ENCODE data around the gene EFEMP2.

DNA sequence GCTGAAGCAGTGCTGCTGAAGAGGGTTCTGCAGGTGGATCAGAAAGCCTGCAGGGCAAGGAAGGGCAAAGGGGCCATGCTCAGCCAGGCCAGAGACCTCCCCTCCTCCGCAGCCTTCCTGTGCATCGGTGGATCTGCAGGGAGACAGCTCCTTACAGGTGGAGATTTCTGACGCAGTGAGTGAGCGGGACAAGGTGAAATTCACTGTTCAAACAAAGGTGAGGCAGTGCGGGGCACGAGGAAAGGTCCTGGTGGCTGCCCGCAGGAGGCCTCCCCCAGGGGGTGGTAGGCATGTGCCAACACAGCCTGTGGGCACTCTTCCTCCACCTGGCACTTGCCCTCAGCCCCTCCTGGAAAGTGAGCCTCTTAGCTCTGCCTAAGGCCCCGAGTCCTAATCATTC lies 23.2 kb downstream of the EFEMP2 start:
- TF ChIP-seq POLR2AphosphoS5 (IDR thresholded peaks at IDR 0.05; ENCODE audit: low read depth, low read length) (no peak), CTCF (IDR thresholded peaks at IDR 0.05) (no peak), REST (IDR thresholded peaks at IDR 0.05; ENCODE audit: insufficient read depth in 1 of 2, low read depth in 2 of 2, low read length in 1 of 2) (no peak), SIN3A (IDR thresholded peaks at IDR 0.05; ENCODE audit: borderline replicate concordance, insufficient read depth, low read depth, low read length) (no peak), TCF7L2 (IDR thresholded peaks at IDR 0.05; ENCODE audit: low read depth, low read length) (no peak)

Data from Panc1 (cell line).